Epithelial cell of proximal tubule (primary cell): ENCODE results near the gene DNER. TPM values are rescaled to one million over a fixed set of nuclear protein-coding genes. Genes with fewer than 3 reads are reported as not detected.
A peak's percentile ranks its signal among the peaks of the same experiment; 100 is the strongest.

Source experiments
- DNase-seq: peaks from one replicate; pipeline ENCODE4 v3.0.0-alpha.2; 2011; ENCODE audit warnings: low read depth
- H3K4me3 ChIP-seq: 2 replicates; pipeline ENCODE4 v1.5.1; 2011; ENCODE audit warnings: low read depth, mild to moderate bottlenecking, low read length
- CTCF ChIP-seq: conservative IDR thresholded peaks from 2 replicates; pipeline ENCODE4 v1.5.1; 2012; ENCODE audit warnings: low read depth, mild to moderate bottlenecking, low read length
- total RNA-seq: library from RNA; depleted of rRNA; stranded (reverse); fragments of >200 nt; gene quantifications from 2 replicates; pipeline ENCODE4 v1.2.3, GENCODE V29; 2015

Gene DNER
- total RNA-seq, 1 donor from 2014 or later: 2.7 TPM

- DNase-seq: no peak
- no peak overlapping the region for H3K4me3 ChIP-seq
- no peak for TF ChIP-seq CTCF
These were observed 303.4 kb downstream of the DNER start for GRCh38 chr2:229410946-229411345.

GRCh38 chr2:229410264-229410663 is 304.1 kb downstream of the DNER start:
- no peak for TF ChIP-seq CTCF
- no peak for DNase-seq
- H3K4me3 ChIP-seq: no peak overlapping the region

- TF ChIP-seq CTCF: no peak
- H3K4me3 ChIP-seq: no peak overlapping the region
- DNase-seq: no peak
These were observed 304.6 kb downstream of the DNER start for GRCh38 chr2:229409751-229410181.

GRCh38 chr2:229408962-229409361 is 305.4 kb downstream of the DNER start:
- H3K4me3 ChIP-seq: no peak overlapping the region
- no peak for DNase-seq
- no peak for TF ChIP-seq CTCF

- no peak overlapping the region for H3K4me3 ChIP-seq
- TF ChIP-seq CTCF: no peak
- peak; percentile 96 for DNase-seq
These were observed 306.0 kb downstream of the DNER start for GRCh38 chr2:229408356-229408755.

- peak; percentile 95 for DNase-seq
- no peak overlapping the region for H3K4me3 ChIP-seq
- TF ChIP-seq CTCF: no peak
These were observed 307.2 kb downstream of the DNER start for GRCh38 chr2:229407170-229407569.

- no peak overlapping the region for H3K4me3 ChIP-seq
- DNase-seq: no peak
- no peak for TF ChIP-seq CTCF
These were observed 308.6 kb downstream of the DNER start for GRCh38 chr2:229405796-229406195.
